Smooth muscle cell (in vitro differentiated cells): ENCODE results near the gene FHAD1. TPM values are rescaled to one million over a fixed set of nuclear protein-coding genes. Genes with fewer than 3 reads are reported as not detected.

ENCODE experiments used
- DNase-seq: peaks from one replicate; lab custom pipeline; 2025; ENCODE audit not compliant: unreplicated experiment; lab: John Stamatoyannopoulos, UW
- H2AFZ ChIP-seq: fragments of 200-600 bp; sonication (generic); 2 replicates; pipeline ENCODE4 v1.6.0; 2016; ENCODE audit warnings: antibody characterized with exemption, low read depth, mild to moderate bottlenecking
- H3F3A ChIP-seq: fragments of 200-600 bp; sonication (generic); 2 replicates; pipeline ENCODE4 v1.6.0; 2017; ENCODE audit warnings: antibody characterized with exemption, low read depth
- H3K27ac ChIP-seq: fragments of 200-600 bp; sonication (generic); 2 replicates; pipeline ENCODE4 v1.5.1; 2016; ENCODE audit warnings: low read depth, mild to moderate bottlenecking
- H3K27me3 ChIP-seq: fragments of 200-600 bp; sonication (generic); 2 replicates; pipeline ENCODE4 v1.6.1; 2016; ENCODE audit warnings: low read depth, mild to moderate bottlenecking
- H3K36me3 ChIP-seq: fragments of 200-600 bp; sonication (generic); 2 replicates; pipeline ENCODE4 v1.5.1; 2016; ENCODE audit warnings: low read depth
- H3K4me1 ChIP-seq: fragments of 200-600 bp; sonication (generic); 2 replicates; pipeline ENCODE4 v1.5.1; 2016; ENCODE audit warnings: low read depth
- H3K4me2 ChIP-seq: fragments of 200-600 bp; sonication (generic); 2 replicates; pipeline ENCODE4 v1.6.0; 2016; ENCODE audit warnings: mild to moderate bottlenecking
- H3K4me3 ChIP-seq: fragments of 200-600 bp; sonication (generic); 2 replicates; pipeline ENCODE4 v1.5.1; 2016; ENCODE audit warnings: mild to moderate bottlenecking
- H3K79me2 ChIP-seq: fragments of 200-600 bp; sonication (generic); 2 replicates; pipeline ENCODE4 v1.6.0; 2016; ENCODE audit warnings: low read depth, mild to moderate bottlenecking
- H3K9ac ChIP-seq: fragments of 200-600 bp; sonication (generic); 2 replicates; pipeline ENCODE4 v1.6.0; 2016; ENCODE audit warnings: low read depth
- H3K9me3 ChIP-seq: fragments of 200-600 bp; sonication (generic); replicated peaks from 2 replicates; pipeline ENCODE4 v1.5.1; 2016; ENCODE audit warnings: low read depth
- H4K20me1 ChIP-seq: fragments of 200-600 bp; sonication (generic); 2 replicates; pipeline ENCODE4 v1.6.0; 2016; ENCODE audit warnings: low read depth
- CTCF ChIP-seq: fragments of 200-600 bp; sonication (generic); IDR thresholded peaks from 2 replicates; pipeline ENCODE4 v1.5.1; 2017; ENCODE audit warnings: borderline replicate concordance, mild to moderate bottlenecking, antibody characterized with exemption; ENCODE audit not compliant: insufficient read depth, poor library complexity, severe bottlenecking
- WGBS: methylation state at CpG from one replicate; pipeline ENCODE4 v1.1.7; 2016; ENCODE audit warnings: low lambda C conversion rate; 5-methylcytosine and 5-hydroxymethylcytosine counted together
- polyA plus RNA-seq: library from polyadenylated mRNA; unstranded; fragments of >200 nt; fragmentation: Nextera tagmentation; extraction: Ambion mirVana; gene quantifications from 2 replicates; pipeline ENCODE4 v1.2.1, GENCODE V29; 2016
- total RNA-seq: library from RNA; depleted of rRNA; stranded (reverse); fragments of >200 nt; gene quantifications from 2 replicates; pipeline ENCODE4 v1.2.3, GENCODE V29; 2014

The FHAD1 gene
- total and polyA plus RNA-seq, 2 experiments from 2014 or later: 0.33 TPM; not detected in 1

GRCh38 chr1:15384301-15384901, 137.4 kb downstream of the FHAD1 start:
- WGBS: 25% methylated on average over 20 of the region's 20 CpGs
- Histone ChIP-seq H3F3A (no peaks in the 10 kb centered on the region), H3K27me3 (peaks cover 66% of the 10 kb centered on the region), H2AFZ (no peak overlapping the region), H3K27ac (no peak overlapping the region), H3K4me2 (no peak overlapping the region), H3K4me1 (peaks cover 17% of the 10 kb centered on the region), H3K79me2 (no peaks in the 10 kb centered on the region), H3K36me3 (no peaks in the 10 kb centered on the region), H3K9me3 (no peaks in the 10 kb centered on the region), H4K20me1 (no peaks in the 10 kb centered on the region), H3K9ac (no peak overlapping the region), H3K4me3 (no peak overlapping the region)
- DNase-seq: no peak
- TF ChIP-seq CTCF: no peak

- no peak overlapping the region for H3K4me3 ChIP-seq
Observed at GRCh38 chr1:15385420-15385819, 138.4 kb downstream of the FHAD1 start.

GRCh38 chr1:15386164-15386749, 139.2 kb downstream of the FHAD1 start:
- Histone ChIP-seq H3K36me3 (no peaks in the 10 kb centered on the region), H3K79me2 (no peaks in the 10 kb centered on the region), H3K4me2 (peak overlapping the region; percentile 74), H2AFZ (peak overlapping the region; percentile 36), H3F3A (no peaks in the 10 kb centered on the region), H3K4me1 (peaks cover 17% of the 10 kb centered on the region), H3K9me3 (no peaks in the 10 kb centered on the region), H4K20me1 (no peaks in the 10 kb centered on the region), H3K9ac (no peak overlapping the region), H3K27me3 (peaks cover 68% of the 10 kb centered on the region), H3K27ac (no peak overlapping the region), H3K4me3 (no peak overlapping the region)
- WGBS: 15% methylated on average over 17 of the region's 17 CpGs
- no peak for TF ChIP-seq CTCF
- no peak for DNase-seq

More at GRCh38 chr1:15385420-15385819, 138.4 kb downstream of the FHAD1 start:
- TF ChIP-seq CTCF: no peak
- Histone ChIP-seq H3K27me3 (peaks cover 68% of the 10 kb centered on the region), H3K9me3 (no peaks in the 10 kb centered on the region), H3K9ac (no peak overlapping the region), H3K36me3 (no peaks in the 10 kb centered on the region), H4K20me1 (no peaks in the 10 kb centered on the region), H3K4me1 (peaks cover 17% of the 10 kb centered on the region), H3K27ac (no peak overlapping the region), H3F3A (no peaks in the 10 kb centered on the region), H3K4me2 (no peak overlapping the region), H2AFZ (no peak overlapping the region), H3K79me2 (no peaks in the 10 kb centered on the region)
- 69% methylated on average over 3 of the region's 3 CpGs for WGBS
- no peak for DNase-seq
